Stimulated activated CD4-positive, alpha-beta T cell treated with anti-CD3 and anti-CD28 coated beads, Interleukin-1b, Interleukin-23, amount 100 ng/mL, for 24 hours (primary cell): ENCODE data around the gene TMEM120A.

ENCODE experiments used
- DNase-seq, 4 experiments: peaks; one replicate each; pipeline ENCODE4 v3.0.0-alpha.2; 2020; ENCODE audit warnings: low read depth in 4 of 4, low spot score in 1 of 4

Gene TMEM120A

GRCh38 chr7:75960372-75960771 is 34.0 kb downstream of the TMEM120A start:
- no peak for DNase-seq

DNA sequence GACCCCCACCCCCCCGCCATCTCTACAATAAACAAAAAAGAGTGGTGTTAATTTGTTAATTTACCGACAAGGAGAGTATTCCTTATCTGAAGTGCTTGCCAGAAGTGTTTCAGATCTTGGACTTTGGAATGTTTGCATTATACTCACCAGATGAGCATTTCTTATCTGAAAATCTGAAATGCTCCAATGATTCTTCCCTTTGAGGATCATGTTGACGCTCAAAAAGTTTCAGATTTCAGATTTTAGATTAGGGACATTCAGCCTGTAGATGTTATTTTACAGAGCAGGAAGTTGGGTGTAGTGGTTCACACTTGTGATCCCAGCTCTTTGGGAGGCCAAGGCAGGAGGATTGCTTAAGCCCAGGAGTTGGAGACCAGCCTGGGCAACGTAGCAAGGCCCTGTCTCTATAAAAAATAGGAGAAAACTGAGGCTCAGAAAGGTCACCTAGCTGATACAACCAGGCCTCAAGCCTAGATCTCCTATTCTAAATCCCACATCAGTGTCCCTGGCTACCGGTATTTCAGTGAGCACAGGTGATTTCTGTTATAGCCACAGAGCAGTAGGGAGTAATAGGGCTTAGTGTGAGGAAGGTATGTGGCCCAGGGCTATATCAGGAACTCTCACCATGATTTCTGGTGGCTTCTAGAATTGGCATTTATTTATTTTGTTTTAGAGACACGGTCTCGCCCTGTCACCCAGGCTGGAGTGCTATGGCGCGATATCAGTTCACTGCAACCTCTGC is 35.4 kb downstream of the TMEM120A start:
- DNase-seq = no peak

- DNase-seq = no peak
These were observed 37.2 kb downstream of the TMEM120A start for GRCh38 chr7:75957021-75957736.

DNA sequence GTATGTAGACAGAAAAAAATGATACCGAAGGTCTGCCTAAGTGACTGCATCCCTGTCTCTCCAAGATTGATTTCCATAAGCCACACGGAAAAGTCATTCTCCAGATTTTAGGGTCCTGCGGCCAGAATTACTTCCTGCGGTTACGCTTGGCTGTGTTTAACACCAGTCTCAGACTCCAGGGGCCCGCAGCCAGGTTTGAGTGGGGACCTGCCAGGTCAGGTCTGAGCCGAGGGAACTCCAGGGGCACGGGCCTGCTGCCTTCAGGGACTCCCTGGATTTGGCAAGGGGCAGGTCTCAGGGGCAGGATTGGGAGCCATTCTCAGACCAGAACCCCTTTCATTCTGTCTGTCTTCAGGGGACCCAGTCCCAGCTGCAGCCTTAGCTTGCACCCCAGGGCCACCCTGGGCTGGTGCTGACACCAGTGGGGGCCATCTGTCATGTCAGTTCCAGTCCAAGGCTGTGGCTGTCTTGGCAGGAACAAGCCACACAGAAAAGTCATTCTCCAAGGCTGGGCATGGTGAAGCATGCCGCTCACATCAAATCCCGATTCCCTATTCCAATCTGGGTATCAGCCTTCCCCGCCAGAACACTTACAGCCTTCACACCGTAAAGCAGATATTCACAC is 39.0 kb downstream of the TMEM120A start:
- DNase-seq = no peak

- DNase-seq = no peak
These were observed 40.5 kb downstream of the TMEM120A start for GRCh38 chr7:75953931-75954330.

DNA sequence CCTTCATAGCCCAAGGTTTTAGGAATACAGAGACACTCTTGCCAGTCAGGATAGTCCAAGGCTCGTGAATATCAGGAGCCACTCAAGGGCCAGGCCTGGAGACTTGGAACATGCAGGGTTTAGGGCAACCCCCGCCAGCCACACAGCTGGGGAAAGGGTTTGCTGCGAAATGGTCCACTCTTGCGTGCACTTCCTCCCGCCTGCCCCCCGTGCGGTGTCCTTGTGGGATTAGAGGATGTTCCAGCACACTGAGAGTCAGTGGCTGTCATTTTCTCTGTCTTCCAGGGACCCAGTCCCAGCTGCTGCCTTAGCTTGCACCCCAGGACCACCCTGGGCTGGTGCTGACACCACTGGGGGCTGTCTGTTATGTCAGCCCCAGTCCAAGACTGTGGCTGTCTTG is 41.0 kb downstream of the TMEM120A start:
- DNase-seq = no peak

GRCh38 chr7:75951506-75951905 is 42.9 kb downstream of the TMEM120A start:
- DNase-seq = no peak

DNA sequence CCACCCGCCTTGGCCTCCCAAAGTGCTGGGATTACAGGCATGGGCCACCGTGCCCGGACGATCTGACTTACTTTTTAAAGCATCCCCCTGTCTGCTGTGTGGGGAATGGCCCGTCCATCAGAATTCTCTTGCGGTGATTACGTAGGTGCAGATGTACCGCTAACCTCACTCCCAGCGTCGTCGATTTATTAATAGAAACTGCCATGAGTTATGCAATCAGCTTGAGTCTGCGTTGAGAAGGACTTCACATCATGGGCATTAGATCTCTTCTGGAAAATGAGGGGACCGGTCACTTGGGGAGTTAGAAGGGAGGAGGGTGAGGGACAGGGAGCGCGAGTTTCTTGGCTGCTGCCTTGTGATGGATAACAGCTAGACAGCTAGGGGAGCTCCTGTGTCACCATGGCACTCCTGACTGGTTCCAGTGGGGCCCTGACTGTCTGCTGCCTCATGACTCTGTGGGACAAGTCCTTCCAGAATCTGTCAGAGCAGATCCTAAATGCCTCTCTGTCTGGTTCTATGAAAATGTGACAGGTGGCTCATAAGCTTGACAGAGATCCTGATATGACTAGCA is 44.2 kb downstream of the TMEM120A start:
- DNase-seq = no peak

- DNase-seq = no peak
These were observed 46.2 kb downstream of the TMEM120A start for GRCh38 chr7:75948179-75948578.

GRCh38 chr7:75946207-75946855 is 48.1 kb downstream of the TMEM120A start:
- no peak for DNase-seq

GRCh38 chr7:75945297-75946168 is 48.9 kb downstream of the TMEM120A start:
- DNase-seq = no peak

DNA sequence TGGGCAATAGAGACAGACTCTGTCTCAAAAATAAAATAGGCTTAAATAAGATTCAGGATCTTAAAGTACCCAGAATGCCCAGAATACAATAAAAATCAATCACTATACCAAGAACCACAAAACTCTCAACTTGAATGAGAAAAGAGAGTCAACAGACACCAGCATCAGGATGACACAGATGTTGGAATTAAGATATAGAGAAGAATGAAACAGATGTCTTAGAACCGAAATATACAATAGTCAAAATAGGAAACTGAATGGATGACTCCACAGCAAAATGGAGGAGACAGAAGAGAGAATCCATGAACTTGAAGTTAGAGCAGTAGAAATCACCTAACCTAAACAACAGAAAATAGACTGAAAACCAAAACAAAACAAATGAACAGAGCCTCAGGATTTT is 49.9 kb downstream of the TMEM120A start:
- no peak for DNase-seq

DNA sequence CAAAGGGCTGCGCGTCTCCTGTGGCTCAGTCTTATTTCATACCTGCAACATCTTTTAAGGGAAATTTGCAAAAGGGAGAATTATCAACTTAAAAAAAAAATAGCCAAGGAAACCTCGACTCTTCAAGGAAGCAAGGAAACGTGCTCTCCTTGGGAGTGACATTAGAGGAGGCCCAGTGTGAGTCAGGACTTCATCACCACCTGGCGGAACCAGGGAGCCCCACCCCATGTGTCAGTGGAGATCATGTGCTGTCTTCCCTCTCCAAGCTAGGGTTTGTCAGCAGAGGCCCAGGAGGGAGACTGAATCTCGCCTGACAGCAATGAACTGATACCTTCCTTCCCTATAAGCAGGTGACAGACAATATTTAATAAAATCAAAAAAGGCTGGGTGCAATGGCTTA is 50.5 kb downstream of the TMEM120A start:
- DNase-seq = no peak

DNA sequence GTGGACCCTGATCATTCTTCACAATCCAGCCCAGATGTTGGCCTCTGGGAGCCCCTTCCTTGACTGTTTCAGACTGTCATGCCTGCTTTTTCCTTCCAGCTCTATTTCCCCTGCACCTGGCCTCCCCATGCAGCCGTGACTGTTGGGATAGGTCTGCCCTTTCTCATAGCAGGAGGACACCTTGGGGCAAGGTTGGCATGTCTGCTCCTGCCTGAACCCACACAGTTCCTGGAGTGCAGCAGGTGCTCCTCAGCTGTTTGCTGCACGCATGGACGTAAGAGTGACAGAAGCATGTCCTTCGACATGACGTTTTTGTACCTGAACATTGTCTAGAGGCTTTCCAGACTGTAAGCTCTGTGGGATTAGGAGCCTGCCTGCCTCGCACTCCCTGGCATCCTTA is 55.5 kb downstream of the TMEM120A start:
- DNase-seq = no peak

- DNase-seq = no peak
These were observed 56.2 kb downstream of the TMEM120A start for GRCh38 chr7:75937958-75938786.
